Liver (tissue), 9 donors: ENCODE measurements around the gene VTN. TPM values are rescaled to one million over a fixed set of nuclear protein-coding genes. Genes with fewer than 3 reads are reported as not detected.

Experiments
- DNase-seq: peaks from one replicate; pipeline ENCODE4 v3.0.0-alpha.2; 2017; ENCODE audit warnings: low spot score
- H3K27ac ChIP-seq, 2 donors: one replicate each; pipeline ENCODE4 v1.7.0; 2013; ENCODE audit warnings: inconsistent platforms in 2 of 2, low read length in 2 of 2, control low read depth in 1 of 2, low read depth in 1 of 2, mild to moderate bottlenecking in 1 of 2
- H3K27me3 ChIP-seq, 4 donors: one replicate each; pipeline versions ENCODE4 v1.6.1 to v1.7.0; 2013; ENCODE audit warnings: low read length in 3 of 4, inconsistent platforms in 1 of 4, mild to moderate bottlenecking in 1 of 4, moderate library complexity in 1 of 4; ENCODE audit not compliant: control insufficient read depth in 4 of 4, insufficient read depth in 4 of 4
- H3K36me3 ChIP-seq, 4 donors: one replicate each; pipeline versions ENCODE4 v1.6.1 to v1.7.0; 2013; ENCODE audit warnings: low read length in 3 of 4, mild to moderate bottlenecking in 3 of 4, low read depth in 1 of 4, moderate library complexity in 1 of 4; ENCODE audit not compliant: control insufficient read depth in 4 of 4, insufficient read depth in 3 of 4
- H3K4me1 ChIP-seq, 4 donors: one replicate each; pipeline versions ENCODE4 v1.6.1 to v1.7.0; 2013; ENCODE audit warnings: low read length in 3 of 4, mild to moderate bottlenecking in 3 of 4, moderate library complexity in 1 of 4; ENCODE audit not compliant: control insufficient read depth in 4 of 4, insufficient read depth in 4 of 4
- H3K4me3 ChIP-seq, 3 donors: one replicate each; pipeline versions ENCODE4 v1.6.1 to v1.7.0; 2013; ENCODE audit warnings: low read length in 3 of 3, control low read depth in 1 of 3, low read depth in 1 of 3, mild to moderate bottlenecking in 1 of 3
- H3K9ac ChIP-seq, 2 donors: one replicate each; pipeline ENCODE4 v1.7.0; 2013; ENCODE audit warnings: low read length in 2 of 2, mild to moderate bottlenecking in 2 of 2, moderate library complexity in 2 of 2, control low read depth in 1 of 2, low read depth in 1 of 2
- H3K9me3 ChIP-seq, 4 donors: one replicate each; pipeline versions ENCODE4 v1.6.1 to v1.7.0; 2013; ENCODE audit warnings: low read length in 3 of 4; ENCODE audit not compliant: control insufficient read depth in 4 of 4
- EGR1 ChIP-seq, 2 donors: IDR thresholded peaks; 2 replicates each; pipeline ENCODE4 v1.6.1; 2016 to 2018; ENCODE audit warnings: antibody characterized with exemption in 2 of 2, low read depth in 2 of 2
- HNF4A ChIP-seq, 2 donors: conservative IDR thresholded peaks; 2 replicates each; pipeline ENCODE4 v1.6.1; 2016; ENCODE audit warnings: antibody characterized with exemption in 2 of 2, mild to moderate bottlenecking in 2 of 2
- HNF4G ChIP-seq: IDR thresholded peaks from 2 replicates; pipeline ENCODE4 v1.6.1; 2016; ENCODE audit warnings: antibody characterized with exemption
- JUND ChIP-seq, 2 donors: IDR thresholded peaks; 2 replicates each; pipeline ENCODE4 v1.6.1; 2016; ENCODE audit warnings: antibody characterized with exemption in 2 of 2
- RAD21 ChIP-seq, 2 donors: IDR thresholded peaks; 2 replicates each; pipeline ENCODE4 v1.6.1; 2016; ENCODE audit warnings: antibody characterized with exemption in 2 of 2, mild to moderate bottlenecking in 2 of 2
- RXRA ChIP-seq, 2 donors: IDR thresholded peaks; 2 replicates each; pipeline ENCODE4 v1.6.1; 2017 to 2018; ENCODE audit warnings: antibody characterized with exemption in 2 of 2, mild to moderate bottlenecking in 1 of 2
- SP1 ChIP-seq: IDR thresholded peaks from 2 replicates; pipeline ENCODE4 v1.6.1; 2018; ENCODE audit warnings: antibody characterized with exemption, mild to moderate bottlenecking
- YY1 ChIP-seq: IDR thresholded peaks from 2 replicates; pipeline ENCODE4 v1.6.1; 2016; ENCODE audit warnings: antibody characterized with exemption, mild to moderate bottlenecking
- WGBS: extraction: QIAGEN DNeasy Blood & Tissue Kit; methylation state at CpG from one replicate; pipeline ENCODE4 v1.1.7; 2013; 5-methylcytosine and 5-hydroxymethylcytosine counted together
- polyA plus RNA-seq, 2 donors: library from polyadenylated mRNA; stranded (reverse) in 1 of 2; unstranded in 1 of 2; fragments of 200-250 nt in 1 of 2; fragments of >200 nt in 1 of 2; fragmentation: Nextera tagmentation in 1 of 2; extraction: Ambion mirVana in 1 of 2; gene quantifications; one replicate each; pipeline versions ENCODE4 v1.2.1 to v1.2.3, GENCODE V29; 2013 to 2015
- total RNA-seq, 2 donors: library from RNA; depleted of rRNA; stranded (reverse); fragments of >200 nt; gene quantifications; one replicate each; pipeline ENCODE4 v1.2.3, GENCODE V29; 2014
- TF ChIP-seq, protein P1 (sequence below): fragments of 150-350 bp; IDR thresholded peaks from 2 replicates; pipeline ENCODE4 v1.5.1; 2017; ENCODE audit warnings: improper control_type of control experiment, low read depth, low read length; ENCODE audit not compliant: missing input control
- TF ChIP-seq, protein P2 (sequence below): IDR thresholded peaks from 2 replicates; pipeline ENCODE4 v1.6.1; 2016; ENCODE audit warnings: antibody characterized with exemption, mild to moderate bottlenecking
- TF ChIP-seq, protein P3 (sequence below): IDR thresholded peaks from 2 replicates; pipeline ENCODE4 v1.6.1; 2016; ENCODE audit warnings: antibody characterized with exemption
- TF ChIP-seq, protein P4 (sequence below): IDR thresholded peaks from 2 replicates; pipeline ENCODE4 v1.6.1; 2016; ENCODE audit warnings: antibody characterized with exemption
- donor health status: healthy.
- donor health status: healthy.
- donor health status: healthy.
- donor health status: healthy.
- donor health status: healthy.

VTN gene
- total and polyA plus RNA-seq, 4 donors, result 1,668 to 4,059 (median 3,520) TPM

DNA sequence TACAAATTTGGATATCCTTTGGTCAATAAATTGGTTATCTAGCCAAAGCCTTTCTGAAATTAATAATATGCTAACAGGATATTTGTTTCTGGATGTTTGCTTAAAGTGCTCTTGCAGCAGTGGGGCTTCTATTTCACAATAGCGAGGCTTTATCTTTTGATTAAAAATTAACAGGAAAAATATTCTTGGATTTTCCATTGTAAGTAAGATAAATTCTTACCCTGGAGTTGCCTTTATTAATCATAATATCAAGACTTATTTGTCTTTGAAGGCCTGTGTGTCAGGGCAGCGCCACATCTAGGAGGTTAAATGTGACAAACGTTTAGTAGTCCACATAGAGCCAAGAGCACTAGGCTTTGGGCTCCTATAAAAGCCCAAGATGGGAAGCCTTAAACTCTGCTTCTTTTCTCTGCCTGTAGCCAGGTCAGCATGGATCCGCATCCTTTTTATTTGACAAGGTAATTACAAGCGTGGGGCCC, 45.8 kb downstream of the VTN start:
- H3K4me1 ChIP-seq, result peaks cover 6 to 50% (median 39%) of the 10 kb centered on the region in 4 donors
- 30% methylated on average over 5 of the region's 5 CpGs for WGBS
- peaks cover 0 to 25% (median 8%) of the 10 kb centered on the region in 4 donors for H3K36me3 ChIP-seq
- H3K27ac ChIP-seq, result peak overlapping the region; percentile 39 to 53
- no peak for DNase-seq
- no peaks in the 10 kb centered on the region for H3K27me3 ChIP-seq
- H3K9me3 ChIP-seq, result no peaks in the 10 kb centered on the region
- peak overlapping the region in 2 of 3 donors; percentile 3 to 36 for H3K4me3 ChIP-seq
- TF ChIP-seq SP1 (peak; percentile 14), RXRA (IDR thresholded peaks at IDR 0.05) (peak in 1 of 2 donors; percentile 37), HNF4A (conservative IDR thresholded peaks at IDR 0.05) (peak in 1 of 2 donors; percentile 9), RAD21 (IDR thresholded peaks at IDR 0.05) (peak in 1 of 2 donors; percentile 5), EGR1 (IDR thresholded peaks at IDR 0.05; ENCODE audit: low read depth in 2 of 2) (peak in 1 of 2 donors; percentile 32), YY1 (peak; percentile 13)
- TF ChIP-seq, protein P1, sequence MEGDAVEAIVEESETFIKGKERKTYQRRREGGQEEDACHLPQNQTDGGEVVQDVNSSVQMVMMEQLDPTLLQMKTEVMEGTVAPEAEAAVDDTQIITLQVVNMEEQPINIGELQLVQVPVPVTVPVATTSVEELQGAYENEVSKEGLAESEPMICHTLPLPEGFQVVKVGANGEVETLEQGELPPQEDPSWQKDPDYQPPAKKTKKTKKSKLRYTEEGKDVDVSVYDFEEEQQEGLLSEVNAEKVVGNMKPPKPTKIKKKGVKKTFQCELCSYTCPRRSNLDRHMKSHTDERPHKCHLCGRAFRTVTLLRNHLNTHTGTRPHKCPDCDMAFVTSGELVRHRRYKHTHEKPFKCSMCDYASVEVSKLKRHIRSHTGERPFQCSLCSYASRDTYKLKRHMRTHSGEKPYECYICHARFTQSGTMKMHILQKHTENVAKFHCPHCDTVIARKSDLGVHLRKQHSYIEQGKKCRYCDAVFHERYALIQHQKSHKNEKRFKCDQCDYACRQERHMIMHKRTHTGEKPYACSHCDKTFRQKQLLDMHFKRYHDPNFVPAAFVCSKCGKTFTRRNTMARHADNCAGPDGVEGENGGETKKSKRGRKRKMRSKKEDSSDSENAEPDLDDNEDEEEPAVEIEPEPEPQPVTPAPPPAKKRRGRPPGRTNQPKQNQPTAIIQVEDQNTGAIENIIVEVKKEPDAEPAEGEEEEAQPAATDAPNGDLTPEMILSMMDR, result no peak
- TF ChIP-seq, protein P2, sequence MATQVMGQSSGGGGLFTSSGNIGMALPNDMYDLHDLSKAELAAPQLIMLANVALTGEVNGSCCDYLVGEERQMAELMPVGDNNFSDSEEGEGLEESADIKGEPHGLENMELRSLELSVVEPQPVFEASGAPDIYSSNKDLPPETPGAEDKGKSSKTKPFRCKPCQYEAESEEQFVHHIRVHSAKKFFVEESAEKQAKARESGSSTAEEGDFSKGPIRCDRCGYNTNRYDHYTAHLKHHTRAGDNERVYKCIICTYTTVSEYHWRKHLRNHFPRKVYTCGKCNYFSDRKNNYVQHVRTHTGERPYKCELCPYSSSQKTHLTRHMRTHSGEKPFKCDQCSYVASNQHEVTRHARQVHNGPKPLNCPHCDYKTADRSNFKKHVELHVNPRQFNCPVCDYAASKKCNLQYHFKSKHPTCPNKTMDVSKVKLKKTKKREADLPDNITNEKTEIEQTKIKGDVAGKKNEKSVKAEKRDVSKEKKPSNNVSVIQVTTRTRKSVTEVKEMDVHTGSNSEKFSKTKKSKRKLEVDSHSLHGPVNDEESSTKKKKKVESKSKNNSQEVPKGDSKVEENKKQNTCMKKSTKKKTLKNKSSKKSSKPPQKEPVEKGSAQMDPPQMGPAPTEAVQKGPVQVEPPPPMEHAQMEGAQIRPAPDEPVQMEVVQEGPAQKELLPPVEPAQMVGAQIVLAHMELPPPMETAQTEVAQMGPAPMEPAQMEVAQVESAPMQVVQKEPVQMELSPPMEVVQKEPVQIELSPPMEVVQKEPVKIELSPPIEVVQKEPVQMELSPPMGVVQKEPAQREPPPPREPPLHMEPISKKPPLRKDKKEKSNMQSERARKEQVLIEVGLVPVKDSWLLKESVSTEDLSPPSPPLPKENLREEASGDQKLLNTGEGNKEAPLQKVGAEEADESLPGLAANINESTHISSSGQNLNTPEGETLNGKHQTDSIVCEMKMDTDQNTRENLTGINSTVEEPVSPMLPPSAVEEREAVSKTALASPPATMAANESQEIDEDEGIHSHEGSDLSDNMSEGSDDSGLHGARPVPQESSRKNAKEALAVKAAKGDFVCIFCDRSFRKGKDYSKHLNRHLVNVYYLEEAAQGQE, result no peak
- TF ChIP-seq, protein P3, sequence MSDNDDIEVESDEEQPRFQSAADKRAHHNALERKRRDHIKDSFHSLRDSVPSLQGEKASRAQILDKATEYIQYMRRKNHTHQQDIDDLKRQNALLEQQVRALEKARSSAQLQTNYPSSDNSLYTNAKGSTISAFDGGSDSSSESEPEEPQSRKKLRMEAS, result no peak
- no peak overlapping the region for H3K9ac ChIP-seq

DNA sequence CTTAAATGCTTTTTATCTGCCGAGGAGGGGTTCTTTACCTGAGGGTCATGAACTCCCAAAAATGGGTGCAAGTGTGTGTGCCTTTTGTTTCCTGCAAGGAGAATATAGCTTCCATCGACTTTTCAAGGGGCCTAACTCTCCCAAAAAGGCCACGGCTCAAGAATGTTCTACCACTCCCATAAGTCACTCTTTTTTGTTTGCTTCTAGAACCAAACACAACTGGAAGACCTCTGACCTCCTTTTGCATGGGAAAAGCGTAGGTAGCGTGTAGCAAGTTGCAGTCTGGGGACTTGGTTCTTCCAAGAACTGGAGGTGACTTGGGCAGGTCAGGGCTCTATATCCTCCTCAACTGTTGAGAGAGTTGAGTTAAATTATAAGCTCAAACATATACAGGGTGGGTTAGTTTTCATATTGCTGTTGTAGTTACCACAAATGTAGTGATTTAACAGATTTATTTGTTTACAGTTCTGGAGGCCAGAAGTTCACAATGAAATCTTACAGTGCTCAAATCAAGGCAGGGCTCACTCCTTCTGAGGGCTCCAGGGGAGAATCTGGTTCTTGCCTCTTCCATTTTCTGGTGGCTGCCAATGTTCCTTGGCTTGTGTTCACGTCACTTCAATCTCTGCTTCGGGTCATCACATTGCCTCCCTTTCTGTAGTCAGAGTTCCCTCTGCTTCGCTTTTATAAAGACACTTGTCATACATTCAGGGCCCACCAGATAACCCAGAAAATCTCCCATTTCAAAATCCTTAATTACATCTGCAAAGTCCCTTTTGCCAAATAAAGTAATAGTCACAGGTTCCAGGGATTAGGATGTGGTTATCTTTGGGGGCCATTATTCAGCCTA, 49.7 kb downstream of the VTN start:
- no peak for TF ChIP-seq HNF4A (conservative IDR thresholded peaks at IDR 0.05)
- TF ChIP-seq, protein P4, sequence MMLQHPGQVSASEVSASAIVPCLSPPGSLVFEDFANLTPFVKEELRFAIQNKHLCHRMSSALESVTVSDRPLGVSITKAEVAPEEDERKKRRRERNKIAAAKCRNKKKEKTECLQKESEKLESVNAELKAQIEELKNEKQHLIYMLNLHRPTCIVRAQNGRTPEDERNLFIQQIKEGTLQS, result no peak
- TF ChIP-seq, protein P3, result no peak
- no peak for TF ChIP-seq JUND (IDR thresholded peaks at IDR 0.05)
- TF ChIP-seq HNF4G, result no peak
- H3K36me3 ChIP-seq, result no peaks in the 10 kb centered on the region
- H3K4me1 ChIP-seq, result peaks cover 10 to 61% (median 45%) of the 10 kb centered on the region in 4 donors
- DNase-seq, result no peak
- H3K4me3 ChIP-seq, result peak overlapping the region; percentile 61 to 77 (median 70)
- H3K27ac ChIP-seq, result peak overlapping the region; percentile 83 to 89
- WGBS, result 43% methylated on average over 8 of the region's 8 CpGs
- H3K9ac ChIP-seq, result peak overlapping the region in 1 of 2 donors; percentile 84
- H3K27me3 ChIP-seq, result no peaks in the 10 kb centered on the region
- H3K9me3 ChIP-seq, result no peaks in the 10 kb centered on the region
